HepG2 (cell line): ENCODE data around the gene CCDC154. TPM values are rescaled to one million over a fixed set of nuclear protein-coding genes. Genes with fewer than 3 reads are reported as not detected.

ENCODE experiments used
- ATAC-seq: fragments of 200-7000 bp; cut with Tn5 transposase; 3 replicates; pipeline ENCODE4 v1.9.1; 2020; ENCODE audit warnings: mild to moderate bottlenecking, moderate library complexity
- BruUV-seq: library from RNA; stranded (reverse); fragments of 400-500 nt; replicated peaks from 2 replicates; lab custom pipeline; 2021; lab: Mats Ljungman, UMichigan
- CTCF ChIA-PET: fragments of 300-600 bp; formaldehyde crosslinking; extraction: SDS; loops from one replicate; lab custom pipeline; 2021; ENCODE audit warnings: low total read pairs, inconsistent platforms, low intra/inter-chr PET ratio; lab: Yijun Ruan, JAX
- POLR2A ChIA-PET: fragments of 350-600 bp; sonication (Branson Sonifier 250); formaldehyde crosslinking; loops from one replicate; lab custom pipeline; 2020; ENCODE audit warnings: antibody characterized with exemption, inconsistent platforms; lab: Yijun Ruan, JAX
- DNase-seq: peaks from one replicate; pipeline ENCODE4 v3.0.0-alpha.2; 2015; ENCODE audit warnings: low spot score
- FAIRE-seq: peaks from 3 replicates; lab custom pipeline; 2011; peaks lifted over from hg19 to GRCh38; lab: Jason Lieb, UNC
- H2AFZ ChIP-seq: one replicate; pipeline ENCODE4 v1.6.1; 2011; ENCODE audit warnings: low read length, inconsistent platforms
- H3K27ac ChIP-seq: fragments of 300-600 bp; 3 replicates; pipeline ENCODE4 v1.8.0; 2011; ENCODE audit warnings: mixed run types, mild to moderate bottlenecking, mixed read lengths, low read length, inconsistent platforms; ENCODE audit not compliant: insufficient read depth; ENCODE audit errors: extremely low read length
- H3K27me3 ChIP-seq, 2 experiments: fragments of 200-600 bp in 1 of 2; 2 replicates in 1 of 2; 3 replicates in 1 of 2; pipeline versions ENCODE4 v1.6.0 to v1.8.0; 2011; ENCODE audit warnings: low read length in 2 of 2, mild to moderate bottlenecking in 2 of 2, moderate library complexity in 2 of 2, inconsistent platforms in 1 of 2; ENCODE audit not compliant: insufficient read depth in 2 of 2, control insufficient read depth in 1 of 2
- H3K36me3 ChIP-seq, 2 experiments: fragments of 200-600 bp in 1 of 2; replicated peaks in 1 of 2; 2 replicates in 1 of 2; 3 replicates in 1 of 2; pipeline versions ENCODE4 v1.5.1 to v1.8.0; 2011; ENCODE audit warnings: low read length in 2 of 2, inconsistent platforms in 1 of 2; ENCODE audit not compliant: insufficient read depth in 2 of 2, control insufficient read depth in 1 of 2
- H3K4me1 ChIP-seq: 2 replicates; pipeline ENCODE4 v1.5.1; 2012; ENCODE audit warnings: low read length, inconsistent platforms; ENCODE audit not compliant: insufficient read depth
- H3K4me2 ChIP-seq: 2 replicates; pipeline ENCODE4 v1.6.0; 2011; ENCODE audit warnings: low read depth, low read length, inconsistent platforms
- H3K4me3 ChIP-seq, 3 experiments: fragments of 200-600 bp in 1 of 3; sonication (generic), shearing (Covaris generic) in 1 of 3; replicated peaks in 1 of 3; 2 replicates each; pipeline ENCODE4 v1.5.1; 2011 to 2016; ENCODE audit warnings: low read length in 3 of 3, inconsistent platforms in 2 of 3, low read depth in 2 of 3, mild to moderate bottlenecking in 2 of 3, control low read depth in 1 of 3, mixed read lengths in 1 of 3; ENCODE audit not compliant: insufficient read depth in 1 of 3
- H3K79me2 ChIP-seq: one replicate; pipeline ENCODE4 v1.6.1; 2011; ENCODE audit warnings: low read length, inconsistent platforms; ENCODE audit not compliant: insufficient read depth
- H3K9ac ChIP-seq: 2 replicates; pipeline ENCODE4 v1.6.0; 2011; ENCODE audit warnings: mild to moderate bottlenecking, low read depth, low read length, inconsistent platforms; ENCODE audit not compliant: insufficient read depth
- H3K9me3 ChIP-seq: 2 replicates; pipeline ENCODE4 v1.5.1; 2012; ENCODE audit warnings: mild to moderate bottlenecking, low read length
- H4K20me1 ChIP-seq: 2 replicates; pipeline ENCODE4 v1.6.0; 2011; ENCODE audit warnings: inconsistent platforms, mild to moderate bottlenecking, low read length, moderate library complexity; ENCODE audit not compliant: insufficient read depth
- AGO2 ChIP-seq: fragments of 200-400 bp; formaldehyde crosslinking; optimal IDR thresholded peaks from 2 replicates; pipeline ENCODE3; 2017; ENCODE audit warnings: mild to moderate bottlenecking, low read depth, low read length, moderate library complexity
- MLLT10 ChIP-seq: sonication (generic); formaldehyde crosslinking; IDR thresholded peaks from 2 replicates; pipeline ENCODE4 v1.4.0; 2020; ENCODE audit warnings: missing genetic modification reagents
- NCOA2 ChIP-seq: sonication (generic); formaldehyde crosslinking; IDR thresholded peaks from 2 replicates; pipeline ENCODE4 v1.8.0; 2022; ENCODE audit warnings: inconsistent platforms
- NFATC3 ChIP-seq: sonication (generic); formaldehyde crosslinking; IDR thresholded peaks from 2 replicates; pipeline ENCODE4 v1.5.1; 2020; ENCODE audit warnings: mild to moderate bottlenecking, missing genetic modification reagents
- POLR2AphosphoS5 ChIP-seq: IDR thresholded peaks from 2 replicates; pipeline ENCODE4 v1.6.1; 2012; ENCODE audit warnings: low read depth, low read length
- RFXAP ChIP-seq: sonication (generic); formaldehyde crosslinking; IDR thresholded peaks from 2 replicates; pipeline ENCODE4 v1.4.0; 2020; ENCODE audit warnings: missing genetic modification reagents, borderline replicate concordance
- ZFP1 ChIP-seq: IDR thresholded peaks from 2 replicates; pipeline ENCODE4 v1.6.1; 2016
- ZNF10 ChIP-seq: sonication (generic); formaldehyde crosslinking; IDR thresholded peaks from 2 replicates; pipeline ENCODE4 v1.4.0; 2020; ENCODE audit warnings: mild to moderate bottlenecking, low read depth, missing genetic modification reagents, borderline replicate concordance
- ZSCAN12 ChIP-seq: sonication (generic); formaldehyde crosslinking; IDR thresholded peaks from 2 replicates; pipeline ENCODE4 v1.9.0; 2021; ENCODE audit warnings: mild to moderate bottlenecking, missing genetic modification reagents
- ZSCAN20 ChIP-seq: sonication (generic); formaldehyde crosslinking; IDR thresholded peaks from 2 replicates; pipeline ENCODE4 v1.4.0; 2020; ENCODE audit warnings: missing genetic modification reagents, mild to moderate bottlenecking, borderline replicate concordance
- WGBS: methylation state at CpG from one replicate; pipeline ENCODE4 v1.1.6; 2017; ENCODE audit warnings: low lambda C conversion rate; 5-methylcytosine and 5-hydroxymethylcytosine counted together
- in situ Hi-C: cut with HindIII; loops from 2 replicates; pipeline ENCODE4 v1.10.0; 2017; ENCODE audit warnings: low pct_unique_long_range_greater_than_20kb; ENCODE audit not compliant: extremely low pct_ligation_motif_present
- intact Hi-C: fragments of 100-400 bp; cut with micrococcal nuclease; formaldehyde crosslinking; loops from one replicate; pipeline ENCODE4 v1.10.0; 2022; ENCODE audit not compliant: unreplicated experiment
- polyA plus RNA-seq, 8 experiments: library from polyadenylated mRNA; depleted of rRNA in 3 of 8; stranded (reverse) in 7 of 8; unstranded in 1 of 8; fragments of >200 nt; fragmentation: Illumina TruSeq in 4 of 8; extraction: Trizol in 4 of 8; gene quantifications; 2 replicates each; pipeline versions ENCODE4 v1.2.1 to v1.2.3, GENCODE V29; 2011 to 2016; ENCODE audit warnings: low read depth in 4 of 8, missing spikeins in 1 of 8, mixed read lengths in 1 of 8; ENCODE audit not compliant: insufficient read depth in 1 of 8
- total RNA-seq, 5 experiments: library from RNA; depleted of rRNA; stranded (reverse); fragments of >200 nt; fragmentation: Illumina TruSeq; extraction: Trizol; gene quantifications; 2 replicates each; pipeline ENCODE4 v1.2.3, GENCODE V29; 2016; ENCODE audit warnings: low read depth in 1 of 5
- TF ChIP-seq, protein P1 (sequence below): sonication (generic); formaldehyde crosslinking; IDR thresholded peaks from 2 replicates; pipeline ENCODE4 v1.5.1; 2020; ENCODE audit warnings: mild to moderate bottlenecking, missing genetic modification reagents, borderline replicate concordance

The CCDC154 gene
- total and polyA plus RNA-seq, 2 of the 13 experiments (the other 11 are each of a cell fraction or from before 2014, with no cell fraction given), result 0.92 to 1.5 TPM

- Histone ChIP-seq H3K36me3 (peaks cover 7 to 13% of the 10 kb centered on the region in 2 experiments; a peak in 4 of 5 replicates), H3K4me3 (no peak overlapping the region), H2AFZ (no peak overlapping the region), H3K9me3 (no peaks in the 10 kb centered on the region), H3K79me2 (no peaks in the 10 kb centered on the region), H4K20me1 (no peaks in the 10 kb centered on the region), H3K9ac (no peak overlapping the region), H3K4me1 (no peaks in the 10 kb centered on the region), H3K4me2 (no peak overlapping the region), H3K27ac (no peak overlapping the region), H3K27me3 (no peaks in the 10 kb centered on the region)
- ATAC-seq (no peak), FAIRE-seq (no peak), DNase-seq (no peak)
- CTCF ChIA-PET, result no interaction called here
- no TSS peak for BruUV-seq
- WGBS, result 90% methylated on average over 2 of the region's 20 CpGs
- in situ Hi-C loops, result no loop called here
- no peak for TF ChIP-seq ZFP1 (CRISPR knock-in tag)
- TF ChIP-seq RFXAP, result no peak
- TF ChIP-seq NCOA2 (CRISPR knock-in tag), result no peak
- no peak for TF ChIP-seq ZNF10 (CRISPR knock-in tag)
- no peak for TF ChIP-seq ZSCAN20 (CRISPR knock-in tag)
- no peak for TF ChIP-seq MLLT10 (CRISPR knock-in tag)
- TF ChIP-seq NFATC3 (CRISPR knock-in tag), result no peak
- no peak for TF ChIP-seq POLR2AphosphoS5
- intact Hi-C loops, result no loop called here
- POLR2A ChIA-PET, result no interaction called here
These were observed 8.2 kb upstream of the CCDC154 start for GRCh38 chr16:1452530-1452929.

GRCh38 chr16:1451702-1452392 is 7.5 kb upstream of the CCDC154 start:
- Histone ChIP-seq H3K27me3 (no peaks in the 10 kb centered on the region), H3K4me1 (no peaks in the 10 kb centered on the region), H3K4me2 (no peak overlapping the region), H3K4me3 (no peak overlapping the region), H3K9me3 (no peaks in the 10 kb centered on the region), H3K9ac (no peak overlapping the region), H2AFZ (no peak overlapping the region), H3K79me2 (no peaks in the 10 kb centered on the region), H3K27ac (no peak overlapping the region), H4K20me1 (no peaks in the 10 kb centered on the region), H3K36me3 (peaks cover 7 to 13% of the 10 kb centered on the region in 2 experiments; a peak in 4 of 5 replicates)
- in situ Hi-C loops (no loop called here), intact Hi-C loops (no loop called here)
- no TSS peak for BruUV-seq
- CTCF ChIA-PET, result no interaction called here
- ATAC-seq (no peak), DNase-seq (no peak), FAIRE-seq (no peak)
- POLR2A ChIA-PET, result no interaction called here
- WGBS, result 94% methylated on average over 6 of the region's 34 CpGs
- TF ChIP-seq, protein P1, sequence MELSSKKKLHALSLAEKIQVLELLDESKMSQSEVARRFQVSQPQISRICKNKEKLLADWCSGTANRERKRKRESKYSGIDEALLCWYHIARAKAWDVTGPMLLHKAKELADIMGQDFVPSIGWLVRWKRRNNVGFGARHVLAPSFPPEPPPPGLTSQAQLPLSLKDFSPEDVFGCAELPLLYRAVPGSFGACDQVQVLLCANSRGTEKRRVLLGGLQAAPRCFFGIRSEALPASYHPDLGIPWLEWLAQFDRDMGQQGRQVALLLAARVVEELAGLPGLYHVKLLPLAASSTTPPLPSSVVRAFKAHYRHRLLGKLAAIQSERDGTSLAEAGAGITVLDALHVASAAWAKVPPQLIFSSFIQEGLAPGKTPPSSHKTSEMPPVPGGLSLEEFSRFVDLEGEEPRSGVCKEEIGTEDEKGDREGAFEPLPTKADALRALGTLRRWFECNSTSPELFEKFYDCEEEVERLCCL (CRISPR knock-in tag), result no peak
- TF ChIP-seq ZSCAN12 (CRISPR knock-in tag) (no peak), AGO2 (peak; percentile 66)
